Measurements from ENCODE around the gene EYA2.
"Not testable (repeated sequence)": the region's sequence is repeated elsewhere in the genome, so short reads cannot be mapped to it uniquely, and the experiment has no call there.

Gene EYA2

DNA sequence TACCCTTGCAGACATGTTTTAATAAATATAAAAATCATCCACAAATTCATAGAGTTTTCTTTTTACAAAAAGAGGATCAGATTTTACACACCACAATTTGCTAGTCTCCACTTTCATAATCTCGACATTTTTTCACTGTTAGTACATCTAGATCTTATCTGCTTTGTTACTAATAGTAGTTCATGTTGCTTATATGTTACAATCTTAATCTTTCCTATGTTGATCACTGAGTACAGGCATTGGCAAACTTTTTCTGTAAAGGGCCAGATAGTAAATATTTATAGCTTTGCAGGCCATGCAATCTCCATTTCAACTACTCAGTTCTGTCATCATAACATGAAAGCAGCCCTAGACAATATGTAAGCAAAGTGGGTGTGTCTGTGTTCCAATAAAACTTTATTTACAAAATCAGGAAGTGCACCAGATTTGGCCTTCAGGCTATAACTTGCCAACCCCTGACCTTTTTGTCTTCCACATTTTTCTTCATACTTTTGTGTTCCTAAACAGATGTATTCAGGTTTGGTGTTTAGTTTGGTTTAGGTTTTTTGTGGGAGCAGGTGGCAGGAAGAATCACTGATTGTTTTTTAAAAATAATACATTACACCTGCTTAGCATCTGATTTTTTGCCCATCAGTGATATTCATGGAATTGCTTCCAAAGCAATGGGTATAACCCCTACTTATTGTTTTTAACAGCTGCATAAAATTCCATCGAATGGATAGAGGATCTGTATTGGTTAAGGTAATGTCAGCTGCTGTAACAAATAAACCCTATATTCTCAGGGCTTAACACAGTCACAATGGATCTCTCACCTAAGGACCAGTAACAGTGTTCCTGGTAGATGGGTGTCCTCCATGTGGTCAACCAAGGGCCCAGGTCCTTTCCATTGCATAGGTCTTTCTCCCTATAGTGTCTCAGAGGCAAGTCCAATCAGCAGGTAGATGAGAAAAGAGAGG is 61.2 kb downstream of the EYA2 start:
- no peak for TF ChIP-seq CTCF (IDR thresholded peaks at IDR 0.05; ENCODE audit: insufficient read depth, low read depth, low read length, missing control alignments)
- H3K4me3 ChIP-seq (ENCODE audit: low read depth, low read length) = no peak overlapping the region
- DNase-seq (ENCODE audit: low read depth) = no peak

DNA sequence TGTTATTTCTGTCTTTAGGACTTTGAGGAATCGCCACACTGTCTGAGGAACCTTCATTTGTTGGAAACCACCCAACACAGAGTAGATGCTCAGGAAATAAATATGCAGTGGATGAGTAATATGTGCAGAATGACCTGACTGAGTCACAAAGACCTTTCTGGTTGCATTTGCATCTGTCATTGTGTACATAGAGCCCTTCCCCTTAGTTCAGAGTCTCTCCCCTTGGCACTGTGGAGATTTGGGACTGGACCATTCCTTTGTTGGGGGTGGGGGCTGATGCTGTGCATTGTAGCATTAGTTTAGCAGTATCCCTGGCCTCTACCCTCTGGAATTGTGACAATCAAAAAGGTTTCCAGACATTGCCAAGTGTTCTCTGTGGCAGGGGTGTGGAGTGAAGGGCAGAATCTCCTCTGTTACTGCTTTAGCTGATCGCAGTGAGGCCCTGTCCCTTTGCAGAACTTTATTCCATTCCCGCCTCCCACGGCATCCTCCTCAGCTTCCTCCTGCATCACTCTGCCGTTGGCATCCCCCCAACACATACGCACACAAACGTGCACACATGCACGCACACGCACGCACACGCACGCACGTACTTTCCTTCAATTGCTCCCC is 64.5 kb downstream of the EYA2 start:
- H3K4me3 ChIP-seq (ENCODE audit: low read depth, low read length) = no peak overlapping the region
- DNase-seq (ENCODE audit: low read depth) = no peak
- TF ChIP-seq CTCF (IDR thresholded peaks at IDR 0.05; ENCODE audit: insufficient read depth, low read depth, low read length, missing control alignments) = no peak

- no peak for DNase-seq (ENCODE audit: low read depth)
- no peak overlapping the region for H3K4me3 ChIP-seq (ENCODE audit: low read depth, low read length)
- TF ChIP-seq CTCF (IDR thresholded peaks at IDR 0.05; ENCODE audit: insufficient read depth, low read depth, low read length, missing control alignments) = no peak
Observed at GRCh38 chr20:46959821-46960220, 65.2 kb downstream of the EYA2 start.

DNA sequence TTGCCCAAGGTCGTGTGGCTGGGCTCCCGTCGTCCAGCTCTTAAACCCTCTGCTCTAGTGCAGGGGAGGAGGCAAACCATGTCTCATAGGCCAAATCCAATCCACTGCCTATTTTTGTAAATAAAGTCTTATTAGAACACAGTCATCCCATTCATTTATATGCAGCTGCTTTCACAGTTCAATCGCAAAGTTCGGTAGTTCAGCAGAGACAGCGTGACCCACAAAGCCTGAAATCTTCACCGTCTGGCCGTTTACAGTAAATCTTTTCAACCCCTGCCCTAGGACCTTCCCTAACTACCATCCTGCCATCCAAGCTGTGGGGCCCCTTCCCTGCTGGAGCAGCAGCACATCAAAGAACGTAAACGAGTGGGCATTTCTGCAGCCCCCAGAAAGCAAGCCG is 65.9 kb downstream of the EYA2 start:
- H3K4me3 ChIP-seq (ENCODE audit: low read depth, low read length) = no peak overlapping the region
- TF ChIP-seq CTCF (IDR thresholded peaks at IDR 0.05; ENCODE audit: insufficient read depth, low read depth, low read length, missing control alignments) = no peak
- DNase-seq (ENCODE audit: low read depth) = no peak

DNA sequence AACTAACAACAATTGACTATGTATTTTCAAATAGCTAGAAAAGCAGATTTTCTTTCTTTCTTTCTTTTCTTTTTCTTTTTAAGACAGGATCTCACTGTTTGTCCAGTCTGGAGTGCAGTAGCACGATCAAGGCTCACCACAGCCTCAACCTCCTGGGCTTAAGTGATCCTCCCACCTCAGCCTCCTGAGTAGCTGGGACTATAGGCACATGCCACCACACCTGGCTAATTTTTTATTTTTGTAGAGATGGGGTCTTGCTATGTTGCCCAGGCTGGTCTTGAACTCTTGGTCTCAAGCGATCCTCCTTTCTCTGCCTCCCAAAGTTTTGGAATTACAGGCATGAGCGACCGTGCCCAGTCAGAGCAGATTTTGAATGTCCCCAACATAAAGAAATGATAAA is 67.3 kb downstream of the EYA2 start:
- H3K4me3 ChIP-seq (ENCODE audit: low read depth, low read length); DNase-seq (ENCODE audit: low read depth): not testable (repeated sequence)

- no peak for TF ChIP-seq CTCF (IDR thresholded peaks at IDR 0.05; ENCODE audit: insufficient read depth, low read depth, low read length, missing control alignments)
- no peak for DNase-seq (ENCODE audit: low read depth)
- no peak overlapping the region for H3K4me3 ChIP-seq (ENCODE audit: low read depth, low read length)
Observed at GRCh38 chr20:46962452-46963195, 68.0 kb downstream of the EYA2 start.

- no peak overlapping the region for H3K4me3 ChIP-seq (ENCODE audit: low read depth, low read length)
- no peak for TF ChIP-seq CTCF (IDR thresholded peaks at IDR 0.05; ENCODE audit: insufficient read depth, low read depth, low read length, missing control alignments)
- DNase-seq (ENCODE audit: low read depth) = no peak
Observed at GRCh38 chr20:46963196-46963529, 68.5 kb downstream of the EYA2 start.
